CD4-positive, alpha-beta T cell (primary cell): ENCODE results near the gene MTG1. TPM values are rescaled to one million over a fixed set of nuclear protein-coding genes. Genes with fewer than 3 reads are reported as not detected.
"Not testable (repeated sequence)": the region's sequence is repeated elsewhere in the genome, so short reads cannot be mapped to it uniquely, and the experiment has no call there.

Experiments used
- ATAC-seq: fragments of 200-7000 bp; cut with Tn5 transposase; one replicate; pipeline ENCODE4 v1.10.0; 2022; ENCODE audit warnings: mild to moderate bottlenecking; ENCODE audit not compliant: poor library complexity
- CTCF ChIA-PET: fragments of 350-600 bp; sonication (Branson Sonifier 250); formaldehyde crosslinking; loops from one replicate; lab custom pipeline; 2021; ENCODE audit warnings: antibody characterized with exemption, inconsistent platforms; lab: Charles Lee
- POLR2A ChIA-PET: fragments of 350-600 bp; sonication (Branson Sonifier 250); formaldehyde crosslinking; loops from one replicate; lab custom pipeline; 2021; ENCODE audit warnings: antibody characterized with exemption, inconsistent platforms; lab: Charles Lee
- DNase-seq, 14 experiments: peaks; one replicate each; pipeline ENCODE4 v3.0.0-alpha.2; 2013 to 2020; ENCODE audit warnings: mixed read lengths in 2 of 14
- H3K27ac ChIP-seq, 2 donors: one replicate each; pipeline versions ENCODE4 v1.5.1 to v1.7.0; 2013; ENCODE audit warnings: low read length in 2 of 2, low read depth in 1 of 2, mild to moderate bottlenecking in 1 of 2
- H3K27me3 ChIP-seq, 2 experiments: 1 replicate in 1 of 2; 2 replicates in 1 of 2; pipeline versions ENCODE4 v1.6.1 to v1.7.0; 2013; ENCODE audit warnings: low read length in 2 of 2, control low read depth in 1 of 2, mild to moderate bottlenecking in 1 of 2, moderate library complexity in 1 of 2; ENCODE audit not compliant: insufficient read depth in 2 of 2, control insufficient read depth in 1 of 2
- H3K36me3 ChIP-seq: one replicate; pipeline ENCODE4 v1.6.1; 2013; ENCODE audit warnings: low read length, control low read depth; ENCODE audit not compliant: insufficient read depth
- H3K4me1 ChIP-seq: one replicate; pipeline ENCODE4 v1.6.1; 2013; ENCODE audit warnings: low read length, control low read depth; ENCODE audit not compliant: insufficient read depth
- H3K4me3 ChIP-seq: one replicate; pipeline ENCODE4 v1.5.1; 2013; ENCODE audit warnings: mild to moderate bottlenecking, low read length, moderate library complexity
- H3K9me3 ChIP-seq, 2 experiments: 1 replicate in 1 of 2; 2 replicates in 1 of 2; pipeline versions ENCODE4 v1.6.1 to v1.7.0; 2013; ENCODE audit warnings: low read length in 2 of 2, mild to moderate bottlenecking in 2 of 2, control low read depth in 1 of 2, moderate library complexity in 1 of 2; ENCODE audit not compliant: control insufficient read depth in 1 of 2, insufficient read depth in 1 of 2
- H3K27ac Mint-ChIP-seq: one replicate; pipeline ENCODE4 v1.8.0; 2020; ENCODE audit warnings: mixed read lengths
- H3K27me3 Mint-ChIP-seq: one replicate; pipeline ENCODE4 v1.8.0; 2021; ENCODE audit warnings: mixed read lengths
- H3K36me3 Mint-ChIP-seq: one replicate; pipeline ENCODE4 v1.8.0; 2021; ENCODE audit warnings: low read depth, mixed read lengths
- H3K4me1 Mint-ChIP-seq: one replicate; pipeline ENCODE4 v1.8.0; 2021; ENCODE audit warnings: low read depth, mixed read lengths
- H3K4me3 Mint-ChIP-seq: one replicate; pipeline ENCODE4 v1.8.0; 2020; ENCODE audit warnings: mild to moderate bottlenecking, mixed read lengths
- H3K9me3 Mint-ChIP-seq: one replicate; pipeline ENCODE4 v1.8.0; 2020; ENCODE audit warnings: mixed read lengths
- CTCF ChIP-seq: fragments of 200-600 bp; IDR thresholded peaks from one replicate; pipeline ENCODE4 v1.8.0; 2022; ENCODE audit warnings: antibody characterized with exemption, mild to moderate bottlenecking
- intact Hi-C, 2 experiments: fragments of 100-400 bp; cut with DNase I in 1 of 2; cut with micrococcal nuclease in 1 of 2; formaldehyde crosslinking; loops; one replicate each; pipeline versions ENCODE4 v1.15.1 to v1.9.0; 2023 to 2025; cut with DNase I, micrococcal nuclease
- total RNA-seq, 174 experiments: library from RNA in 2 of 174; stranded (reverse) in 2 of 174; gene quantifications; one replicate each; pipeline ENCODE4 v1.2.3 and lab custom pipeline; 2021 to 2026

The MTG1 gene
- total RNA-seq, 2 experiments from 2014 or later = 28.5 to 34.9 TPM

DNA sequence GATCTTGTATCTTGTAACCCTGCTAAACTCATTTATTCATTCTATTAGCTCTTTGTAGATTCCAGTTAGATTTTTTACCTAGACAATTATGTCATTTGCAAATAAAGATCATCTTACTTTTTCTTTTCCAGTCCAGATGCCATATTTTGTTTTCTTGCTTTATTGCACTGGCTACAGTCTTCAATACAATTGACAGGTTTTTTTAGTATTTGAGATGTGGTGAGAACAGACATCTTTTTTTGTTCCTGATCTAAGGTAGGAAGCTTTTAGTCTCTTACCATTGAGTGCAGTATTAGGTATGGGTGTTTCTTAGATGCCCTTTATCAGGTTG, 18.4 kb downstream of the MTG1 start:
- H3K27ac ChIP-seq = no peak overlapping the region
- peaks cover 42% of the 10 kb centered on the region for H3K36me3 ChIP-seq
- H3K9me3 ChIP-seq = peaks cover 20 to 25% of the 10 kb centered on the region in 2 experiments
- H3K4me1 ChIP-seq = no peaks in the 10 kb centered on the region
- POLR2A ChIA-PET = no interaction called here
- intact Hi-C loops = no loop called here
- peaks cover 27% of the 10 kb centered on the region for H3K4me1 Mint-ChIP-seq
- H3K36me3 Mint-ChIP-seq = peaks cover 82% of the 10 kb centered on the region
- DNase-seq (no peak), ATAC-seq (no peak)
- no peaks in the 10 kb centered on the region for H3K27me3 Mint-ChIP-seq
- no peak overlapping the region for H3K4me3 Mint-ChIP-seq
- H3K9me3 Mint-ChIP-seq = peaks cover 13% of the 10 kb centered on the region
- TF ChIP-seq CTCF = no peak
- H3K27ac Mint-ChIP-seq = no peak overlapping the region
- no peaks in the 10 kb centered on the region for H3K27me3 ChIP-seq
- CTCF ChIA-PET = no interaction called here
- no peak overlapping the region for H3K4me3 ChIP-seq

GRCh38 chr10:133414401-133414800, 20.4 kb downstream of the MTG1 start:
- ATAC-seq, CTCF ChIA-PET, H3K27ac Mint-ChIP-seq, H3K4me1 Mint-ChIP-seq, H3K27me3 Mint-ChIP-seq, POLR2A ChIA-PET, H3K4me3 Mint-ChIP-seq, intact Hi-C loops, H3K4me1 ChIP-seq, H3K27me3 ChIP-seq, DNase-seq, H3K4me3 ChIP-seq, H3K27ac ChIP-seq: not testable (repeated sequence)
- Mint-ChIP-seq H3K36me3 (peaks cover 74% of the 10 kb centered on the region), H3K9me3 (peaks cover 13% of the 10 kb centered on the region)
- Histone ChIP-seq H3K36me3 (peaks cover 47% of the 10 kb centered on the region), H3K9me3 (peaks cover 20 to 25% of the 10 kb centered on the region in 2 experiments)

DNA sequence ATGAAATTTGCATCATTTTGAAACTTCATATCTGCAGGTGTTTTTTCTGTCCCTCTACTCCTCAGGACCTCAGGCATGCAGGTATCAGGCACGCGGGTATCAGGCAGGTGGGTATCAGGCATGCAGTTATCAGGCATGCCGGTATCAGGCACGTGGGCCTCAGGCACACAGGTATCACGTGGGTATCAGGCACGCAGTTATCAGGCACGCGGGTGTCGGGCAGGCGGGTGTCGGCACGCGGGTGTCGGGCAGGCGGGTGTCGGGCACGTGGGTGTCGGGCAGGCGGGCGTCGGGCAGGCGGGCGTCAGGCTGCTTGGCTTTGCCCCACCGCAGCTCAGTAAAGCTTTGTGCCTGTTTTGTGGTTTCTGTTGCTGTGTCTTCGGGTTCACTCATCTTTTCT, 21.8 kb downstream of the MTG1 start:
- H3K36me3 Mint-ChIP-seq = peaks cover 73% of the 10 kb centered on the region
- CTCF ChIA-PET = no interaction called here
- DNase-seq = no peak
- Histone ChIP-seq H3K27ac (no peak overlapping the region), H3K9me3 (peaks cover 17 to 20% of the 10 kb centered on the region in 2 experiments), H3K36me3 (peaks cover 44% of the 10 kb centered on the region), H3K4me3 (no peak overlapping the region), H3K27me3 (no peaks in the 10 kb centered on the region), H3K4me1 (no peaks in the 10 kb centered on the region)
- ATAC-seq = no peak
- POLR2A ChIA-PET = no interaction called here
- H3K9me3 Mint-ChIP-seq = peaks cover 13% of the 10 kb centered on the region
- no peak overlapping the region for H3K4me3 Mint-ChIP-seq
- intact Hi-C loops = no loop called here
- no peak overlapping the region for H3K27ac Mint-ChIP-seq
- TF ChIP-seq CTCF = no peak
- peaks cover 5% of the 10 kb centered on the region for H3K4me1 Mint-ChIP-seq
- H3K27me3 Mint-ChIP-seq = no peaks in the 10 kb centered on the region

- Mint-ChIP-seq H3K36me3 (peaks cover 47% of the 10 kb centered on the region), H3K4me3 (no peak overlapping the region), H3K27ac (no peak overlapping the region), H3K9me3 (peaks cover under 1% of the 10 kb centered on the region), H3K27me3 (no peaks in the 10 kb centered on the region), H3K4me1 (no peaks in the 10 kb centered on the region)
- POLR2A ChIA-PET = no interaction called here
- no peak for TF ChIP-seq CTCF
- Histone ChIP-seq H3K9me3 (peaks cover 0 to 17% of the 10 kb centered on the region in 2 experiments), H3K4me1 (peaks cover 4% of the 10 kb centered on the region), H3K4me3 (no peak overlapping the region), H3K27ac (no peak overlapping the region), H3K27me3 (peaks cover 5 to 6% of the 10 kb centered on the region in 2 experiments), H3K36me3 (peaks cover 23% of the 10 kb centered on the region)
- CTCF ChIA-PET = no interaction called here
- no peak for ATAC-seq
- DNase-seq = no peak
- intact Hi-C loops = no loop called here
Observed at GRCh38 chr10:133418289-133418993, 24.5 kb downstream of the MTG1 start.
